Tibial artery (tissue), 4 donors: ENCODE measurements around the gene PRSS27.
"Not testable (repeated sequence)": the region's sequence is repeated elsewhere in the genome, so short reads cannot be mapped to it uniquely, and the experiment has no call there.

ENCODE experiments used
- DNase-seq, 2 donors: peaks; one replicate each; pipeline ENCODE4 v3.0.0-alpha.2; 2019
- H3K27ac ChIP-seq, 2 donors: fragments of 200-600 bp; sonication (generic) in 1 of 2; 1 replicate in 1 of 2; 2 replicates in 1 of 2; pipeline ENCODE4 v1.5.1; 2018 to 2019; ENCODE audit warnings: mild to moderate bottlenecking in 1 of 2
- H3K27me3 ChIP-seq, 2 donors: fragments of 200-600 bp; sonication (generic) in 1 of 2; one replicate each; pipeline versions ENCODE4 v1.5.1 to v1.6.0; 2016 to 2019
- H3K36me3 ChIP-seq, 3 donors: fragments of 200-600 bp; sonication (generic) in 2 of 3; one replicate each; pipeline ENCODE4 v1.5.1; 2016 to 2019; ENCODE audit warnings: mild to moderate bottlenecking in 2 of 3
- H3K4me1 ChIP-seq, 4 donors: fragments of 200-600 bp; sonication (generic) in 2 of 4; 1 replicate in 3 of 4; 2 replicates in 1 of 4; pipeline ENCODE4 v1.5.1; 2016 to 2019
- H3K4me3 ChIP-seq, 2 donors: fragments of 200-600 bp; sonication (generic) in 1 of 2; 1 replicate in 1 of 2; 2 replicates in 1 of 2; pipeline ENCODE4 v1.5.1; 2018 to 2019; ENCODE audit warnings: mild to moderate bottlenecking in 2 of 2
- H3K9me3 ChIP-seq, 3 donors: fragments of 200-600 bp; sonication (generic) in 1 of 3; one replicate each; pipeline ENCODE4 v1.5.1; 2016 to 2019
- intact Hi-C: fragments of 100-400 bp; cut with DNase I; formaldehyde crosslinking; loops from one replicate; pipeline ENCODE4 v1.15.0; 2023; ENCODE audit warnings: low total_unique reads
- TF ChIP-seq, protein P1 (sequence below), 2 experiments: fragments of 200-600 bp in 1 of 2; fragments of 450-650 bp in 1 of 2; IDR thresholded peaks; one replicate each; pipeline ENCODE4 v1.5.1; 2017 to 2019; ENCODE audit warnings: antibody characterized with exemption in 2 of 2, mild to moderate bottlenecking in 1 of 2, moderate library complexity in 1 of 2

PRSS27 gene

DNA sequence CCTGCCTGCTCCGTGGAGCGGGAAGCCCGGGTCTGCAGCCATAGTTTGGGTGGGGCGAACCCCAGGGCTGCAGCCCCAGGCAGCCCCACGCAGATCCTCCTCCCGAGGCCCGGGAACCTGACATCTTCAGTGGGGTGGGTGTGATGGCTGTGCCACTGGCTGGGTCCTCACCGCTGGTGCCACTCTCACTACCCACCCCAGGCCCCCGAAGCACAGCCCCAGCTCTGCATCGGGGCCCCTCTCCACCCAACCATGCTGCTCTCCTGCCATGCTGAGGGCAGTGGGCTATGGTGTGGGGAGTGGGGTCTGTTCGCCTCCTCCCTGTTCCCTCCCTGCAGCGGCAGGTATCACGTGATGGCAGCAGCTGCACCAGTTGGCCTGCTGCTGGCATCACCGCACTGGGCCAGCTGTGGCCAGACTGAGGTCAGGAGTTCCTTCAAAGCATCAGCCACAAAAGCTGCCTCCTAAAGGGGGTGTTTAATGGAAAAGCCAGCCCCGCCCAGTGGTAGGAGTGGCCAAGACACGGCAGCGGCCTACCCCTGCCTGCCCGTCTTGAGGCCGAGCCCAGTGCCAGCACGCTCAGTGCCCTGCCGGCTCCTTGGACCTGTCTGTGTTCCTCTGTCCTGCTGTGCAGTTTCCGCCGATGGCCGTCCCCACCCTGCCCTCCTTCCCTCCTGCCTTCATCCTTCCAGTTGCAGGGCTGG is 26.9 kb downstream of the PRSS27 start:
- TF ChIP-seq, protein P1, sequence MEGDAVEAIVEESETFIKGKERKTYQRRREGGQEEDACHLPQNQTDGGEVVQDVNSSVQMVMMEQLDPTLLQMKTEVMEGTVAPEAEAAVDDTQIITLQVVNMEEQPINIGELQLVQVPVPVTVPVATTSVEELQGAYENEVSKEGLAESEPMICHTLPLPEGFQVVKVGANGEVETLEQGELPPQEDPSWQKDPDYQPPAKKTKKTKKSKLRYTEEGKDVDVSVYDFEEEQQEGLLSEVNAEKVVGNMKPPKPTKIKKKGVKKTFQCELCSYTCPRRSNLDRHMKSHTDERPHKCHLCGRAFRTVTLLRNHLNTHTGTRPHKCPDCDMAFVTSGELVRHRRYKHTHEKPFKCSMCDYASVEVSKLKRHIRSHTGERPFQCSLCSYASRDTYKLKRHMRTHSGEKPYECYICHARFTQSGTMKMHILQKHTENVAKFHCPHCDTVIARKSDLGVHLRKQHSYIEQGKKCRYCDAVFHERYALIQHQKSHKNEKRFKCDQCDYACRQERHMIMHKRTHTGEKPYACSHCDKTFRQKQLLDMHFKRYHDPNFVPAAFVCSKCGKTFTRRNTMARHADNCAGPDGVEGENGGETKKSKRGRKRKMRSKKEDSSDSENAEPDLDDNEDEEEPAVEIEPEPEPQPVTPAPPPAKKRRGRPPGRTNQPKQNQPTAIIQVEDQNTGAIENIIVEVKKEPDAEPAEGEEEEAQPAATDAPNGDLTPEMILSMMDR (IDR thresholded peaks at IDR 0.05): no peak
- Histone ChIP-seq H3K27ac (no peak overlapping the region), H3K4me1 (peaks cover 0 to 24% (median 2%) of the 10 kb centered on the region in 4 donors), H3K9me3 (no peaks in the 10 kb centered on the region), H3K4me3 (no peak overlapping the region), H3K36me3 (peaks cover 15 to 41% (median 29%) of the 10 kb centered on the region in 3 donors), H3K27me3 (no peaks in the 10 kb centered on the region)
- intact Hi-C loops: no loop called here
- DNase-seq: no peak

DNA sequence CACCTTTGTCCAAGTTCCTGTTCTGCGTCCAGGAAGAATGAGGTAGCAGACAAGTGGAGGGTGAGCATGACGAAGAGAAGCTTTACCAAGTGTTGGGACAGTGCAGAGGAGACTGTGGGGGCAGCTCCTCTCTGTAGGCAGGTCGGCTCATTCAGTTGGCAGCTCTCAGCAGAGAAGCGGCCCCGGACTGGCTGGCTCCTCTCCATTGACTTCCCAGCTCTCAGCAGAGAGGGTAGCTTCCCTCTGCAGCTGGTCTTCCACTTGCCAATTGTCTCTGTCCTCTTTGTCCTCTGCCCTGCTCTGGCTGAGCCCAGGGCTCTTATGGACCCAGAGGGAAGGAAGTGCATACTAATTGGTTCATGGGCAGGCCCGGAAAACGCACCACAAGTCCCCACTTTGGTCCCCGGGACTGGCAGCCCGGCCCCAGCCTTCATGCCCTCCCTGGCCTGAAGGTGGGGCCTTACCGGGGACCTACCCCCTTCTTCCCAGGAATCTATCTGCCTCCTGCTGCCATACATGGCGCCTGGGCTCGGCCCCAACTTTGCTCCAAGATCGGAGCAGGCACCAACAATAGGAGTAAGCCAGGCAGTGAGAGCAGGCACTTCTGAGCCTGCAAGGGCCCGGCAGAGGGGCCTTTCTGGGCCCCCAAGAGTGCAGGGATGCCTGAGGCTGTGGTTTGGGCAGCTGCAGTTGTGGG is 27.6 kb downstream of the PRSS27 start:
- TF ChIP-seq, protein P1 (IDR thresholded peaks at IDR 0.05): no peak
- peaks cover 8 to 34% (median 22%) of the 10 kb centered on the region in 3 donors for H3K36me3 ChIP-seq
- no peak for DNase-seq
- H3K27ac ChIP-seq: no peak overlapping the region
- H3K4me3 ChIP-seq: no peak overlapping the region
- H3K9me3 ChIP-seq: no peaks in the 10 kb centered on the region
- peaks cover 0 to 24% (median 4%) of the 10 kb centered on the region in 4 donors for H3K4me1 ChIP-seq
- intact Hi-C loops: no loop called here
- no peaks in the 10 kb centered on the region for H3K27me3 ChIP-seq

DNA sequence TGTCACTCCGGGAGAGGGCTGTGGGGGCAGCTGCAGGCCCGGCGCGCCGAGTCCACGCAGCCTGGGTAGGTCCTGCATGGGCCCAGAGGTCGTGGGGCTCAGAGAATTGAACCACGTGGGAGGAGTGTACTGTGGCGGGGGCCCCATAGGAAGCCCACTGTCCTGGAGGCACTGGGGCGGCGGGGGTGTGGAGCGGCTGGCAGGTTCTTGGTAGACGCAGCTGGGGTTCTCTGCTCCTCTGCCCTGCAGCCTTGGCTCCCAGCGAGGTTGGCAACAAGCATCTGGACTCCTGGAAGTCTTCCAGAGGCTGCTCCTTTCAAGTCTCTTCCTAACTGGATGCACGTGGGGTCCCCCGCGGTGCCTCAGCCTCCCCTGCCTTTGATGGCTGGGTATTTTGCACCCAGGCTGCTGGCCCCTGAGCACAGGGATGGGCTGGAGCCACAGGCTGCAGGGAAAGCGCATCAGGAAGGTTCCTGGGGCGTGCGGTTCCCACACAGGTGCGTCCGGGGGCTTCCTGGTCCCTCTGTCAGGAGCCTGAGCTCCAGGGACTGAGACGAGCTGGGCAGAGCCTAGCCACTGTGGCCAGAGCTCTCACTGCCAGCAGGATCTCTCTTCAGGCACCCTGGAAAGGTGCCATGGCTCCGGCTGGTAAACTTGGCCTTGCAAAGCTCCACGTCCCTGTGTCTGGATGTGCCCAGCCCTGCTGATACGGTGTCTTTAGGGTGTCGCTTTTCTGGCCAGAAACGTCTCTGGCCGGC is 28.4 kb downstream of the PRSS27 start:
- no peaks in the 10 kb centered on the region for H3K9me3 ChIP-seq

DNA sequence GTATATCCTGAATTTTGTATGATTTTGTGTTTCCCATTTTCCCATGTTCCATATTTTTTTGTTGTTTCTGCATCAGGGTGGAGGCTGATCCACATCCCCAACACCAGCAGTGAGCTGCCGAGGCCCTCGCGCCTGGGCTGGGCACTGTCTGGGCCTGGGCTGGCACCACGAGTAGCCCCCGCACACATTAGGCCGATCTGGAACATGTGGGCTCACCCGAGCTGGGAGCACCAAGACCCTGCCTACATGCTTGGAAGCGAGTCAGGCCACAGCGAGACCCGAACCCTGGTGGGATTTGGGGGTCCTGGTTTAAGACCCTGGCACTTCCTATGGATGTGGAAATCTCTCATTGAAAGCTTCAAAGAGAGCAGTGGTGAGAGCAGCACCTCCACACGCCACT is 29.2 kb downstream of the PRSS27 start:
- H3K27ac ChIP-seq: no peak overlapping the region
- H3K4me1 ChIP-seq: peaks cover 0 to 24% (median 5%) of the 10 kb centered on the region in 4 donors
- TF ChIP-seq, protein P1 (IDR thresholded peaks at IDR 0.05): no peak
- peaks cover 0 to 24% (median 13%) of the 10 kb centered on the region in 3 donors for H3K36me3 ChIP-seq
- intact Hi-C loops: no loop called here
- no peak for DNase-seq
- H3K9me3 ChIP-seq: no peaks in the 10 kb centered on the region
- no peaks in the 10 kb centered on the region for H3K27me3 ChIP-seq
- H3K4me3 ChIP-seq: no peak overlapping the region

More for the DNA sequence above, 28.4 kb downstream of the PRSS27 start:
- TF ChIP-seq, protein P1 (IDR thresholded peaks at IDR 0.05): no peak
- Histone ChIP-seq H3K4me1 (peaks cover 0 to 24% (median 5%) of the 10 kb centered on the region in 4 donors), H3K27me3 (no peaks in the 10 kb centered on the region), H3K36me3 (peaks cover under 1 to 26% (median 14%) of the 10 kb centered on the region in 3 donors), H3K4me3 (no peak overlapping the region), H3K27ac (no peak overlapping the region)
- intact Hi-C loops: no loop called here
- DNase-seq: no peak

DNA sequence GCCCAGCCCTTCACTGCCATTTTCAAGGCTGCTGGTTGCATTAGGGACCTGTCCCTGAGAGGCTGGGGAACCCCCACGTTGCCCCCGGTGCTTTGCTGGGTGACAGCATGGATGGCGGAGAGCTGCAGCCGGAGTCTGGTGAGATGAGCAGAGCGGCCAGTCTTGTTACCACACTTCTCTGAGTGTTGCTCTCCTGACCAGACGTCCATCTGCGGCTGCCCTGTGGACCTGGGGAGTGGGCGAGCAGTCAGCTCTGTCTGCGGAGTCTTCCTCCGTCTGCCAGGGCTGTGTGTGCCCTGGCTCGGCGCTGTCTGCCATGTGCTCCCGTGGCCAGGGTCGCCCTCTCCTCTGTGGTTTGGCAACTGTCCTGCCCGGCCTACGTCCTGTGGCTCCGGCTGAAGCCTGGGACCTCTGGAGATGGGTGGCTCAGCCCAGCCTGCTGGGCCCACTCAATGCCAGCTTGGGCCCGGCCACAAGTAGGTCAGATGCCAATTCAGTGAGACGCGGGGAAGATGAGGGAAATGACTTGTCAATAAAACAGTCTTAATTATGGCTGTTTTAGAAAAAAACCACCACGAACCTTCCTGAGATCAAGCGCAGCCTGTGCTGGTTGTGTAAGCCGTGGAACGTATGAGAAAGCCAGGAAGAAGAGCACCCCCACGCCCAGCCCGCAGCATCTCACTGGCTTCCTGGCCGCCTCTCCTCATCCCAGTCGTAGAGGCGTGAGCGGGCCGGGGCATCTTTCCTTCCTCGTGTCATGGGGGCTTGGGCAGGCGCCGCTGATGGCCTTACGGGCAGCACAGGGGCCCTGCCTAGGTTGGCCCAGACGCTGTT is 29.8 kb downstream of the PRSS27 start:
- intact Hi-C loops: no loop called here
- DNase-seq: no peak
- TF ChIP-seq, protein P1 (IDR thresholded peaks at IDR 0.05): no peak
- Histone ChIP-seq H3K9me3 (no peaks in the 10 kb centered on the region), H3K36me3 (peaks cover 0 to 24% (median 13%) of the 10 kb centered on the region in 3 donors), H3K27me3 (no peaks in the 10 kb centered on the region), H3K27ac (no peak overlapping the region), H3K4me1 (peaks cover 0 to 24% (median 5%) of the 10 kb centered on the region in 4 donors), H3K4me3 (no peak overlapping the region)

DNA sequence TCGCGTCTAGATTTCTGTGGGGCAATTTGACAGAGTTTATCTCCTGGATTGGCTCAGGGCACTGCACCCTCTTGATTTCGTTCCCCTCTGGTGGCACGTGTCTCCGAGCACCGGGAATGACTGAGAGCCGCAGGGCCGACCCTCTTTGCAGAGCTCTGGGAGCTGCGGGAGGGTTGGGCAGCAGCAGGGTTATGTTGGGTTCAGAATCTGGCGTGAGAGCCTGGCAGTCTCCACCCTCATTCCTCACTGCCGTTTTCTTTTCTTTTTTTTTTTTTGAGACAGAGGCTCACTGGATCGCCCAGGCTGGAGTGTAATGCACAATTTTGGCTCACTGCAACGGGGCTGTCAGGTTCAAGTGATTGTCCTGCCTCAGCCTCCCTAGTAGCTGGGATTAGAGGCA is 30.6 kb downstream of the PRSS27 start:
- H3K27ac ChIP-seq: not testable (repeated sequence)

More for the DNA sequence above, 30.6 kb downstream of the PRSS27 start:
- peaks cover 0 to 24% (median 13%) of the 10 kb centered on the region in 3 donors for H3K36me3 ChIP-seq
- H3K9me3 ChIP-seq, intact Hi-C loops, DNase-seq, H3K4me3 ChIP-seq, H3K27me3 ChIP-seq: not testable (repeated sequence)
- peaks cover 0 to 27% (median 6%) of the 10 kb centered on the region in 4 donors for H3K4me1 ChIP-seq
